ENCODE data around the gene POU5F1. TPM values are rescaled to one million over a fixed set of nuclear protein-coding genes. Genes with fewer than 3 reads are reported as not detected.
"Not testable (repeated sequence)": the region's sequence is repeated elsewhere in the genome, so short reads cannot be mapped to it uniquely, and the experiment has no call there.

The POU5F1 gene
- total RNA-seq, 2 experiments from 2014 or later = not detected

GRCh38 chr6:31190488-31190887 lies 20.0 kb upstream of the POU5F1 start:
- Mint-ChIP-seq H3K4me3 (no peak overlapping the region), H3K27ac (no peak overlapping the region), H3K36me3 (ENCODE audit: low read depth) (peaks cover 10% of the 10 kb centered on the region), H3K27me3 (no peaks in the 10 kb centered on the region), H3K9me3 (no peaks in the 10 kb centered on the region), H3K4me1 (ENCODE audit: low read depth) (peaks cover 11% of the 10 kb centered on the region)
- Histone ChIP-seq H3K4me1 (ENCODE audit: insufficient read depth, low read length) (peaks cover 6% of the 10 kb centered on the region), H3K36me3 (ENCODE audit: insufficient read depth, low read length) (peaks cover 6% of the 10 kb centered on the region), H3K9me3 (ENCODE audit: control insufficient read depth in 1 of 2, insufficient read depth in 1 of 2, low read length in 2 of 2) (no peaks in the 10 kb centered on the region), H3K27ac (ENCODE audit: low read depth in 1 of 2, low read length in 2 of 2) (no peak overlapping the region), H3K4me3 (ENCODE audit: low read length) (no peak overlapping the region), H3K27me3 (ENCODE audit: control insufficient read depth in 1 of 2, insufficient read depth in 2 of 2, low read length in 2 of 2) (no peaks in the 10 kb centered on the region)
- TF ChIP-seq CTCF (IDR thresholded peaks at IDR 0.05) = no peak
- DNase-seq (no peak), ATAC-seq (ENCODE audit: poor library complexity) (no peak)
- intact Hi-C loops (cut with DNase I, micrococcal nuclease) = no loop called here
- CTCF ChIA-PET = no interaction called here
- POLR2A ChIA-PET = no interaction called here

GRCh38 chr6:31189223-31189622 lies 18.7 kb upstream of the POU5F1 start:
- H3K9me3 Mint-ChIP-seq; H3K27me3 Mint-ChIP-seq; ATAC-seq (ENCODE audit: poor library complexity); H3K36me3 Mint-ChIP-seq (ENCODE audit: low read depth); H3K27me3 ChIP-seq (ENCODE audit: control insufficient read depth in 1 of 2, insufficient read depth in 2 of 2, low read length in 2 of 2); H3K4me1 Mint-ChIP-seq (ENCODE audit: low read depth); H3K27ac Mint-ChIP-seq; intact Hi-C loops (cut with DNase I, micrococcal nuclease); H3K36me3 ChIP-seq (ENCODE audit: insufficient read depth, low read length); POLR2A ChIA-PET; H3K27ac ChIP-seq (ENCODE audit: low read depth in 1 of 2, low read length in 2 of 2); CTCF ChIA-PET; H3K4me3 Mint-ChIP-seq; H3K4me3 ChIP-seq (ENCODE audit: low read length); DNase-seq; H3K4me1 ChIP-seq (ENCODE audit: insufficient read depth, low read length); H3K9me3 ChIP-seq (ENCODE audit: control insufficient read depth in 1 of 2, insufficient read depth in 1 of 2, low read length in 2 of 2): not testable (repeated sequence)

GRCh38 chr6:31187780-31188194 lies 17.3 kb upstream of the POU5F1 start:
- no peak for TF ChIP-seq CTCF (IDR thresholded peaks at IDR 0.05)
- Histone ChIP-seq H3K27ac (ENCODE audit: low read depth in 1 of 2, low read length in 2 of 2) (no peak overlapping the region), H3K36me3 (ENCODE audit: insufficient read depth, low read length) (no peaks in the 10 kb centered on the region), H3K4me3 (ENCODE audit: low read length) (no peak overlapping the region), H3K9me3 (ENCODE audit: control insufficient read depth in 1 of 2, insufficient read depth in 1 of 2, low read length in 2 of 2) (no peaks in the 10 kb centered on the region), H3K27me3 (ENCODE audit: control insufficient read depth in 1 of 2, insufficient read depth in 2 of 2, low read length in 2 of 2) (no peaks in the 10 kb centered on the region), H3K4me1 (ENCODE audit: insufficient read depth, low read length) (no peaks in the 10 kb centered on the region)
- ChIA-PET CTCF (no interaction called here), POLR2A (no interaction called here)
- Mint-ChIP-seq H3K36me3 (ENCODE audit: low read depth) (no peaks in the 10 kb centered on the region), H3K9me3 (no peaks in the 10 kb centered on the region), H3K27me3 (no peaks in the 10 kb centered on the region), H3K4me1 (ENCODE audit: low read depth) (no peaks in the 10 kb centered on the region), H3K4me3 (no peak overlapping the region), H3K27ac (no peak overlapping the region)
- no peak for ATAC-seq (ENCODE audit: poor library complexity)
- intact Hi-C loops (cut with DNase I, micrococcal nuclease) = no loop called here
- DNase-seq = no peak

- no peaks in the 10 kb centered on the region for H3K4me1 ChIP-seq (ENCODE audit: insufficient read depth, low read length)
- ChIA-PET POLR2A (no interaction called here), CTCF (no interaction called here)
- intact Hi-C loops (cut with DNase I, micrococcal nuclease) = no loop called here
- no peak overlapping the region for H3K4me3 Mint-ChIP-seq
- no peaks in the 10 kb centered on the region for H3K27me3 Mint-ChIP-seq
- H3K9me3 Mint-ChIP-seq = no peaks in the 10 kb centered on the region
- no peak for TF ChIP-seq CTCF (IDR thresholded peaks at IDR 0.05)
- no peaks in the 10 kb centered on the region for H3K36me3 Mint-ChIP-seq (ENCODE audit: low read depth)
- H3K9me3 ChIP-seq (ENCODE audit: control insufficient read depth in 1 of 2, insufficient read depth in 1 of 2, low read length in 2 of 2) = no peaks in the 10 kb centered on the region
- no peak for DNase-seq
- ATAC-seq (ENCODE audit: poor library complexity) = no peak
- no peak overlapping the region for H3K27ac Mint-ChIP-seq
- H3K4me3 ChIP-seq (ENCODE audit: low read length) = no peak overlapping the region
- no peaks in the 10 kb centered on the region for H3K36me3 ChIP-seq (ENCODE audit: insufficient read depth, low read length)
- H3K4me1 Mint-ChIP-seq (ENCODE audit: low read depth) = no peaks in the 10 kb centered on the region
- H3K27me3 ChIP-seq (ENCODE audit: control insufficient read depth in 1 of 2, insufficient read depth in 2 of 2, low read length in 2 of 2) = no peaks in the 10 kb centered on the region
- no peak overlapping the region for H3K27ac ChIP-seq (ENCODE audit: low read depth in 1 of 2, low read length in 2 of 2)
Measured at GRCh38 chr6:31186052-31186734, 15.7 kb upstream of the POU5F1 start.

- H3K27me3 Mint-ChIP-seq; H3K9me3 Mint-ChIP-seq; ATAC-seq (ENCODE audit: poor library complexity); POLR2A ChIA-PET; H3K27ac Mint-ChIP-seq; H3K9me3 ChIP-seq (ENCODE audit: control insufficient read depth in 1 of 2, insufficient read depth in 1 of 2, low read length in 2 of 2); DNase-seq; CTCF ChIA-PET; intact Hi-C loops (cut with DNase I, micrococcal nuclease); H3K27me3 ChIP-seq (ENCODE audit: control insufficient read depth in 1 of 2, insufficient read depth in 2 of 2, low read length in 2 of 2); H3K36me3 Mint-ChIP-seq (ENCODE audit: low read depth); H3K4me3 Mint-ChIP-seq; H3K27ac ChIP-seq (ENCODE audit: low read depth in 1 of 2, low read length in 2 of 2); H3K4me3 ChIP-seq (ENCODE audit: low read length); H3K4me1 ChIP-seq (ENCODE audit: insufficient read depth, low read length); H3K36me3 ChIP-seq (ENCODE audit: insufficient read depth, low read length); H3K4me1 Mint-ChIP-seq (ENCODE audit: low read depth): not testable (repeated sequence)
Measured at GRCh38 chr6:31185695-31186051, 15.2 kb upstream of the POU5F1 start.

Data from CD4-positive, alpha-beta T cell (primary cell).